Inflammatory macrophage treated with lipopolysaccharide for 4 hours (primary cell): ENCODE measurements around the gene RANGRF.

Experiments used
- DNase-seq: peaks from one replicate; pipeline ENCODE4 v3.0.0-alpha.2; 2020

The RANGRF gene

DNA sequence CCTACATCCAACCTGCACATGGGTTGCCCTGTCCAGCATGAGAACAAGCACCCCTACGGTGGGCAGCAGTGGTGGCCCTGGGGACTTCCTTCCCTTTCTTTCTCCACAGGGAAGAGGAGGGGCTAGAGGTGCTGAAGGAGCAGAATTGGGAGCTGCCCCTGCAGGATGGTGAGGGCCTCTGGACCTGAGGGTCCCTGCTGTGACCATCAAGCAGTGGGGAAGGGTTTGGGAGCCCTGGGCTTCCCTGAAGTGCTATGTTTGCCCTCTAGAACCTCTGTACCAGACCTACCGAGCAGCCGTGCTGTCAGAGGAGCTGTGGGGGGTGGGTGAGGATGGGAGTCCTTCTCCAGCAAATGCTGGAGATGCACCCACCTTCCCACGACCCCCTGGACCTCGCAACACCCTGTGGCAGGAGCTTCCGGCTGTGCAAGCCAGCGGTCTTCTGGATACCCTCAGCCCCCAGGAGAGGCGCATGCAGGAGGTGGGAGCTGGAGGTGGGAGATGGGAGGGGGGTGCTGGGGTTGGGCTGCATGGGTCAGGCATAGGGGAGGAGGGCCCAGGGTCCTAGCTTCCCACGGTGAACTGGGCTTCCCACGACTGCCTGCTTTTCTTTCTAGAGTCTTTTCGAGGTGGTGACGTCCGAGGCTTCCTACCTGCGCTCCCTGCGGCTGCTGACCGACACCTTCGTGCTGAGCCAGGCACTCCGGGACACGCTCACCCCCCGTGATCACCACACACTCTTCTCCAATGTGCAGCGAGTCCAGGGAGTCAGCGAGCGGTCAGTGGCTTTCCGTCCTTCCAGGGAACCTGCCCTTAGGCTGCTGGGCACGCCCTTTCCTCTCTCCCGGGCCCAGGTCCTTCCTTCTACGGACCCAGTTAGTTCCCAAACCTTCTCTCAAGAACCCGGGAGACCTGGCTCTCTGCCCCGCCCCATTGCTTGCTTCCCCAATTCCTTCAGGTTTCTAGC is 26.6 kb downstream of the RANGRF start:
- DNase-seq, result no peak

DNA sequence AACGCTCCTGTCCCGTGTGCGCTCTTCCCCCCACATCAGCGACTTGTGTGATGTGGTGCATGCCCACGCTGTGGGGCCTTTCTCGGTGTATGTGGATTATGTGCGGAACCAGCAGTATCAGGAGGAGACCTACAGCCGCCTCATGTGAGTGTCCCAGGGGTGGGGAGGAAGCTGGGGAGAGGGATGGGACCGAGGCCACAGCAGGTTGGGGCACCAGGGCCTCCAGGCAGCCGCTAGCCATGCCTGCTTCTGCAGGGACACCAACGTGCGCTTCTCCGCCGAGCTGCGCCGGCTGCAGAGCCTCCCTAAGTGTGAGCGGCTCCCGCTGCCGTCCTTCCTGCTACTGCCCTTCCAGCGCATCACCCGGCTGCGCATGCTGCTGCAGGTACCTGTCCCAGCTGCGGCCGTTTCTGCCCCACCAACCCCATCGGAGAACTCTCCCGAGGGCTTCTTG is 27.3 kb downstream of the RANGRF start:
- no peak for DNase-seq

DNA sequence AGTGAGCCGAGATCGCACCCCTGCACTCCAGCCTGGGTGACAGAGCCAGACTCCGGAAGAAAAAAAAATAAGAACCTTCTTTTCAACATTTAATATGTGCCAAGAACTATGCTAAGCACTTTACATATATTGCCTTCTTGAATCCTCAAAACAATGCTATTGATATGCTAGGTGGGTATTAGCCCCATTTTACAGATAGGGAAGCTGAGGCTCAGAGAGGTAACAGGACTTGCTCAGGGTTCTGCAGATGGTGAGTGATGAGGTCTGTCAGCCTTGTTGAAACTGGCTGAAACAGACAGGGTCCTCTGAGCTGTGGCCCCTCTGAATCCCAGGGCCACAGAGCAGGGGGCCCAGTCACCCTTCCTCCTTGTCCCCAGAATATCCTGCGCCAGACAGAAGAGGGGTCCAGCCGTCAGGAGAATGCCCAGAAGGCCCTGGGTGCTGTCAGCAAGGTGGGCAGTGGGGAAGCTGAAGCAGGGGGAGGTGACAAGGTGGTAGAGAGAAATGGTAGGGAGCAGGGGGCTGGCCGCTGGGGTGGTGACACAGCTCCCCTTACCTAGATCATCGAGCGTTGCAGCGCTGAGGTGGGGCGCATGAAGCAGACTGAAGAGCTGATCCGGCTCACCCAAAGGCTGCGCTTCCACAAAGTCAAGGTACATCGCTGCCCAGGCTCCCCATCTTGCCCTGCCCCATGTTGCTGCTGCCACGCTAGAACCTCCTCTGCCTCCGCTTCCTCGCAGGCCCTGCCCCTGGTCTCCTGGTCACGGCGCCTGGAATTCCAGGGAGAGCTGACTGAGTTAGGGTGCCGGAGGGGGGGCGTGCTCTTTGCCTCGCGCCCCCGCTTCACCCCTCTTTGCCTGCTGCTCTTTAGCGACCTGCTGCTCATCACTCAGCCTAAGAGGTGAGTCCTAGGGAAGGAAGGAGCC is 29.8 kb downstream of the RANGRF start:
- DNase-seq, result no peak

DNA sequence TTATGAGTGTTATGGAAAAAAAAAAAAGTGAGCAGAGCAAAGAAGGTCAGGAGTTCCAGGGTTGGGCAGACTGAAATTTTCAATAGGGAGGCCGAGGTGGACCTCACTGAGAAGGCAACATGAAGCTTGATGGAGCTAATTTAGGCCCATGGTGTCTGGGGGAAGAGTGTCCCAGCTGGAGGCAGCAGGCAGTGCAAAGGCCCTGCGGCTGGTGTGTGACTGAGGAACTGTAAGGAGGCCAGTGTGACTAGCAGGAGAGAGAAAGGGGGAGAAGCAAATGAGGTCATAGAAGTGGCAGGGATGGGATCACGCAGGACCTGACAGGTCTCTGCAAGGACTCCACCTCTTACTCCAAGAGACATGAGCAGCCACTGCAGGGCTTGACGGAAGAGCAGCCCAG is 31.8 kb downstream of the RANGRF start:
- DNase-seq, result no peak

DNA sequence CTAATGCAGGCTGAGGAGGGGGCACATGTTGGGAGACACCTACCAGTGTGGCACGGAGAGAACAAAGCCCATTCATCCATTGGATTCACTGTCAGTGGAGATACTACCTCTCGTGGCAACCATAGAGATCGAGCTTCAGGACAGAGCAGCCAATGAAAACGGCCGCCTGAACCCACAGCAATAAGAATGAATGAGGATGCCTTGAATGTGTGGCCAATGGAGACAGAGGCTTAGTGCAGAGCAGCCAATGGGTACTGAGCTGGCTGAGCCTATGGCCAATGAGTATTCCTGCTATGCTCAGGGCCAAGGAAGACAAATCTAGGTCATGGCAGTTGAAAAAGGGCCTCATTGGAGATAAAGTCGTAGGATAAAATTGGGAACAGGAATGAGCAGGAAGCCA is 32.5 kb downstream of the RANGRF start:
- DNase-seq, result no peak

DNA sequence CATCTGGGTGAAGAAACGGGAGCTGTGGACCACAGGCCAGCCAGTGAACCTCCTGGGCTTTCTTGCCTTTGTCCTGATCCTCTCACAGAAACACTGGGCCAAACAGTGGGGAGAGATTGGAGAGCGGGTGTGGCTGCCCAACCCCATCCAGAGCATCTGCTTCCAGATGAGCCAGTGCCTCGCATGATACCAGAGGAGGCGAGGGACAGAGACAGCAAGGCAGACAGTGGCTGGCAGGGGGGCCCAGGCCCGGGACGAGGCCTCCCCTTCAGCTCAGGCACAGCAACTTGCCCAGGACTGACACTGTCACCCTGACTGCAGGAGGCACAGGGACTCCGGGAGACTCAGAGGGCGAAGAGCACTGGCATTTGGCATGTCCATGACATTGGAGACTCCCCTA is 33.6 kb downstream of the RANGRF start:
- DNase-seq, result no peak

- DNase-seq, result no peak
Measured at GRCh38 chr17:8324132-8324531, 35.7 kb downstream of the RANGRF start.

DNA sequence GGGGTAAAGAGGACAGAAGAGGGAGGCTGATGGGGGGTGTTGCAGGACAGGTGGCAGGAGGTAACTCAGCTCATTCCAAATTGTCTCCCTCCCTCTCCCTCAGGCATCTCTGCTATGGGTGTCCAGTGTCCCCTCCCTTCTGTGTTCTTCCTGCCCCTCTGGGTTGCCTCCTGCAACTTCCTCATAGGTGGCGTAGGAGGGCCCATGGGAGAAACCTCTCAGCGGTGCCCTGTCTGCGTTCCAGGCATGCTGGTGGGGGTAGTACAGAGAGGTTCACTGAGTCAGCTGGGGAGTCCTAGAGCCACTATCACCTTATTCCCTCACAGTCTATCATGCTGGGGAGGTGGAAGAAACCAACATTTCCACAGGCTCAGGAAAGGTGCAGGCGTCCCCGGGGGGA is 36.5 kb downstream of the RANGRF start:
- peak; percentile 18 for DNase-seq

- peak; percentile 39 for DNase-seq
Measured at GRCh38 chr17:8326511-8327302, 38.2 kb downstream of the RANGRF start.

DNA sequence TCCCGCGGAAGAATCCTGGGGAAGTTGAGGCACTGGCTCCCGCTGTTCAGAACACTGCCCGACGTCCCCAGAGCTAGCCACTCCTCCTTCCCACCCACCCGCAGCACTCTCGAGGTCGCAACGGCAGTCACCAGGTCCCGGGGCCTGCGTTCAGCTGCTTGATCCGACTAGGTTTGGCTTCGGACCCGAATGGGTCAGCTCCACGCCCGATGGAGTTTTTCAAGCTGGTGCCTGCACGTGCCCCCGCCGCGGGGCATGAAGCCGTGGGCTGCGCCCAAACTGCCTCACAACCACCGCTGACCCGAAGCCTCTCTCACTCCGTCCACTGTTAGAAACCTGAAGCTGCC is 38.8 kb downstream of the RANGRF start:
- DNase-seq, result peak; percentile 8

GRCh38 chr17:8332128-8332527 is 43.7 kb downstream of the RANGRF start:
- DNase-seq, result no peak

DNA sequence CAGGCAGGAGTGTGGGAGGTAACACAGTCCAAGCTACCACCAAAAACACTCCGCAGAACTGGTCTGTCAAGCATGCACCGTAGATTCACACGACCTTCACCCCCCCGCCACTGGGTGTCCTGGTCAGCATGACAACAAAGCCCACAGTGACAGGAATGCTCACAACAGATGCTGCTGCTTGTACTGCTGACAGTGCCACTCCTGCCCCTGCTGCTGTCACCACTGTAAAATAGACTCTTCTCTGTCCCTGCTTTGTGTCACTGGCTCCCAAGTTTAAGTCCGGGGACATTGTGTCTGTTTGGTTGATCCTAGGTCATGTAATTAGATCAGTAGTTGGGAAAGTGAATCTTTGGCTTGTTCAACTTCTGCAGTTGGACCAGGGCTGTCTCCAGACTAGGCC is 44.2 kb downstream of the RANGRF start:
- no peak for DNase-seq

DNA sequence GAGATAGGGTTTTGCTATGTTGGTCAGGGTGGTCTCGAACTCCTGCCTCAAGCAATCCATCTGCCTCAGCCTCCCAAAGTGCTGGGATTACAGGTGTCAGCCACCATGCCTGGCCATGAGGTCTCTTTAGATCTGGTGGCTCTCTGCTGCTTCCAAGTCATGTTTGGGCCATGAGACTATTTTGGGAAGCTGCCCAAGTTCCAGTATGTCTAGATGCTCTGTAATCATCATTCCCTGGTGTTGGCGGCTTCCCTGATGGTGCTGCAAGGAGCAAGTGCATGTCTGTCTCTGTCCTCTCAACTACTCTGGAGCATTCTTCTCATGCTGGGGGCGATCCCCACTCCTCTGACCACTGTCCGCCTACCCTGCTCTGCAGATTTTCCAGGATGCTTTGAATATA is 44.8 kb downstream of the RANGRF start:
- no peak for DNase-seq

DNA sequence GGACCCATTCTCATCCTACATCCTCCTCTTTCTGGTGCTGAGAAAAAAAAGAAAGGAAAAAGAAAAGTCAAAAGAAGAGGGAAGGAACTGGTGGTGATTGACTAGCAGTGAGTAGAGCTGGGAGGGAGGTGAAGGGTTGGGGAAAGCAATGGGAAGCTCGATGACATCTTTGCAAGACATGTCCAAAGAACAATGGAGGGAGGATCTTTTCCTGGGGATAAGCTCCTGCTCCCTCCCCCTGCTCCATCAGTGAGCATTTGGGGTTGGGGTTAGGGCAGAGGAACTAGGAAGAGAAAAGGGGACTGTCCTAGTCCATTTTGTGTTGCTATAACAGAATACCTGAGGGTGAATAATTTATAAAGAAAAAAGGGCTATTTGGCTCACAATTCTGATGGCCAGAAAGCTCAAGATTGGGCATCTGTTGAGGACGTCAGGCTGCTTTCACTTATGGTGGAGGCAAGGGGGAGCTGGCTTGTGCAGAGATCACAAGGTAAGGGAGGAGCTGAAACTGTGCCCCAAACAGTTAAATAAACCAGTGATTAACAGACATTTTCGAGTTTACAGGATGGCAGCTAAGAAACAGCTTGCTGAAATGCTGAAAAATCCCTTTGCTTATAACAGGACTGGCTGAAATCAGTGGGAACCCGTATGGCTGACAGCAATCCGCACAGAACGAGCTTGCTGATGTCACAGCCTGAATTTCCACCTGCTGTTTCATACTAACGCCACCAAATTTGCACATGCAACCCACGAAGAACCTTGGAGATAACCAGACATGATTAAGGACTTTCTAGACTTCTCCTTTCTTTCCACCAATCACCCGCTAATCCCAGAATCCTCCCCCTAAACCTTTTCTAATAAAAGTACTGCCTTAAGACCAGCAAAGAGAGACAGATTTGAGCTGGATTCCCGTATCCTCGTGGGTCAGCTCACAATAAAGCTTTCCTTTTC is 49.6 kb downstream of the RANGRF start:
- peak; percentile 74 for DNase-seq

- DNase-seq, result no peak
Measured at GRCh38 chr17:8338753-8339140, 50.3 kb downstream of the RANGRF start.

DNA sequence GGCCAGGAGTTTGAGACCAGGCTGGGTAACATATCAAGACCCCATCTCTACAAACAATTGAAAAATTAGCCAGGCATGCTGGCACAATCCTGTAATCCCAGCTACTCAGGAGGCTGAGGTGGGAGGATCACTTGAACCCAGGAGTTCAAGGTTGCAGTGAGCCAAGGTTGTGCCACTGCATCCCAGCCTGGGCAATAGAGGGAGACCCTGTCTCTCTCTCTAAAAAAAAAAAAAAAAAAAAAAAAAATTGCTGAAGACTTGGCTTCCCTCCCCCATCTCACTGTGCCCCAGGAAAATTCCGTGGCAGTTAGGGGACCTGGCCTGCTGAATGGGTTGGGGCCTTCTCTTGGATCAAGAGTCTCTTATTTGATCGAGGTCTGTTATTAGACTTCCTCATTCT is 51.1 kb downstream of the RANGRF start, which contains the start of gene ODF4:
TSS of gene ODF4 (plus strand) at position 301 of the 400 bp plus-strand sequence. CDS start 212 bp downstream, outside the sequence.
- no peak for DNase-seq
